ENCODE measurements around the gene SIRT6.
"Not testable (repeated sequence)": the region's sequence is repeated elsewhere in the genome, so short reads cannot be mapped to it uniquely, and the experiment has no call there.

DNA sequence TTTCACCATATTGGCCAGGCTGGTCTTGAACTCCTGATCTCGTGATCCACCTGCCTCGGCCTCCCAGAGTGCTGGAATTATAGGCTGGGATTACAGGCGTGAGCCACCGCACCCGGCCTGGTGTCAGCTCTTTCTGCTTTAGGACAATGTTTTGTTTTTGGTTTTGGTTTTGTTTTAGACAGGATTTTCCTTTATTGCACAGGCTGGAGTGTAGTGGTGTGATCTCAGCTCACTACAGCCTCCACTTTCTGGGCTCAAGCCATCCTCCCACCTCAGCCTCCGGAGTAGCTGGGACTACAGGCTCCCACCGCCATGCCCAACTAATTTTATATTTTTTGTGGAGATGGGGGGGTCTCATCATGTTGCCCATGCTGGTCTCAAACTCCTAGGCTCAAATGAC lies 53.3 kb downstream of the SIRT6 start:
- not testable (repeated sequence) for TF ChIP-seq ZSCAN29 (IDR thresholded peaks at IDR 0.05); RCOR1 (IDR thresholded peaks at IDR 0.05; ENCODE audit: borderline replicate concordance in 1 of 2, low read depth in 2 of 2, low read length in 2 of 2); ZNF324 (CRISPR knock-in tag; IDR thresholded peaks at IDR 0.05)
- TF ChIP-seq, protein P1, sequence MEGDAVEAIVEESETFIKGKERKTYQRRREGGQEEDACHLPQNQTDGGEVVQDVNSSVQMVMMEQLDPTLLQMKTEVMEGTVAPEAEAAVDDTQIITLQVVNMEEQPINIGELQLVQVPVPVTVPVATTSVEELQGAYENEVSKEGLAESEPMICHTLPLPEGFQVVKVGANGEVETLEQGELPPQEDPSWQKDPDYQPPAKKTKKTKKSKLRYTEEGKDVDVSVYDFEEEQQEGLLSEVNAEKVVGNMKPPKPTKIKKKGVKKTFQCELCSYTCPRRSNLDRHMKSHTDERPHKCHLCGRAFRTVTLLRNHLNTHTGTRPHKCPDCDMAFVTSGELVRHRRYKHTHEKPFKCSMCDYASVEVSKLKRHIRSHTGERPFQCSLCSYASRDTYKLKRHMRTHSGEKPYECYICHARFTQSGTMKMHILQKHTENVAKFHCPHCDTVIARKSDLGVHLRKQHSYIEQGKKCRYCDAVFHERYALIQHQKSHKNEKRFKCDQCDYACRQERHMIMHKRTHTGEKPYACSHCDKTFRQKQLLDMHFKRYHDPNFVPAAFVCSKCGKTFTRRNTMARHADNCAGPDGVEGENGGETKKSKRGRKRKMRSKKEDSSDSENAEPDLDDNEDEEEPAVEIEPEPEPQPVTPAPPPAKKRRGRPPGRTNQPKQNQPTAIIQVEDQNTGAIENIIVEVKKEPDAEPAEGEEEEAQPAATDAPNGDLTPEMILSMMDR (IDR thresholded peaks at IDR 0.05 in 2 of 3, conservative IDR thresholded peaks at IDR 0.05 in 1 of 3; ENCODE audit: insufficient read depth in 2 of 3, low read depth in 1 of 3, low read length in 3 of 3) = not testable (repeated sequence)
- TF ChIP-seq, protein P2, sequence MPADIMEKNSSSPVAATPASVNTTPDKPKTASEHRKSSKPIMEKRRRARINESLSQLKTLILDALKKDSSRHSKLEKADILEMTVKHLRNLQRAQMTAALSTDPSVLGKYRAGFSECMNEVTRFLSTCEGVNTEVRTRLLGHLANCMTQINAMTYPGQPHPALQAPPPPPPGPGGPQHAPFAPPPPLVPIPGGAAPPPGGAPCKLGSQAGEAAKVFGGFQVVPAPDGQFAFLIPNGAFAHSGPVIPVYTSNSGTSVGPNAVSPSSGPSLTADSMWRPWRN (IDR thresholded peaks at IDR 0.05; ENCODE audit: low read depth) = not testable (repeated sequence)
- TF ChIP-seq, protein P3, sequence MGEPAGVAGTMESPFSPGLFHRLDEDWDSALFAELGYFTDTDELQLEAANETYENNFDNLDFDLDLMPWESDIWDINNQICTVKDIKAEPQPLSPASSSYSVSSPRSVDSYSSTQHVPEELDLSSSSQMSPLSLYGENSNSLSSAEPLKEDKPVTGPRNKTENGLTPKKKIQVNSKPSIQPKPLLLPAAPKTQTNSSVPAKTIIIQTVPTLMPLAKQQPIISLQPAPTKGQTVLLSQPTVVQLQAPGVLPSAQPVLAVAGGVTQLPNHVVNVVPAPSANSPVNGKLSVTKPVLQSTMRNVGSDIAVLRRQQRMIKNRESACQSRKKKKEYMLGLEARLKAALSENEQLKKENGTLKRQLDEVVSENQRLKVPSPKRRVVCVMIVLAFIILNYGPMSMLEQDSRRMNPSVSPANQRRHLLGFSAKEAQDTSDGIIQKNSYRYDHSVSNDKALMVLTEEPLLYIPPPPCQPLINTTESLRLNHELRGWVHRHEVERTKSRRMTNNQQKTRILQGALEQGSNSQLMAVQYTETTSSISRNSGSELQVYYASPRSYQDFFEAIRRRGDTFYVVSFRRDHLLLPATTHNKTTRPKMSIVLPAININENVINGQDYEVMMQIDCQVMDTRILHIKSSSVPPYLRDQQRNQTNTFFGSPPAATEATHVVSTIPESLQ (CRISPR knock-in tag; IDR thresholded peaks at IDR 0.05) = not testable (repeated sequence)
- TF ChIP-seq, protein P4, sequence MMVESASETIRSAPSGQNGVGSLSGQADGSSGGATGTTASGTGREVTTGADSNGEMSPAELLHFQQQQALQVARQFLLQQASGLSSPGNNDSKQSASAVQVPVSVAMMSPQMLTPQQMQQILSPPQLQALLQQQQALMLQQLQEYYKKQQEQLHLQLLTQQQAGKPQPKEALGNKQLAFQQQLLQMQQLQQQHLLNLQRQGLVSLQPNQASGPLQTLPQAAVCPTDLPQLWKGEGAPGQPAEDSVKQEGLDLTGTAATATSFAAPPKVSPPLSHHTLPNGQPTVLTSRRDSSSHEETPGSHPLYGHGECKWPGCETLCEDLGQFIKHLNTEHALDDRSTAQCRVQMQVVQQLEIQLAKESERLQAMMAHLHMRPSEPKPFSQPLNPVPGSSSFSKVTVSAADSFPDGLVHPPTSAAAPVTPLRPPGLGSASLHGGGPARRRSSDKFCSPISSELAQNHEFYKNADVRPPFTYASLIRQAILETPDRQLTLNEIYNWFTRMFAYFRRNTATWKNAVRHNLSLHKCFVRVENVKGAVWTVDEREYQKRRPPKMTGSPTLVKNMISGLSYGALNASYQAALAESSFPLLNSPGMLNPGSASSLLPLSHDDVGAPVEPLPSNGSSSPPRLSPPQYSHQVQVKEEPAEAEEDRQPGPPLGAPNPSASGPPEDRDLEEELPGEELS (CRISPR knock-in tag; IDR thresholded peaks at IDR 0.05; ENCODE audit: borderline replicate concordance) = not testable (repeated sequence)

Data from K562 (cell line).